OCI-LY3 (cell line): Measurements from ENCODE around the gene CFH.

Experiments used
- CTCF ChIP-seq: fragments of 200-600, 300-600 bp; sonication (generic); IDR thresholded peaks from 2 replicates; pipeline ENCODE4 v1.5.1; 2014; ENCODE audit warnings: antibody characterized with exemption, low read length, low read depth
- EZH2phosphoT487 ChIP-seq: fragments of 200-600 bp; shearing (Covaris generic); IDR thresholded peaks from 2 replicates; pipeline ENCODE4 v1.6.1; 2018; ENCODE audit warnings: antibody characterized with exemption, mixed run types, low read depth

- no peak for TF ChIP-seq CTCF
- TF ChIP-seq EZH2phosphoT487 = no peak
These were observed 764 bp upstream of the CFH start for GRCh38 chr1:196651079-196651478.
